Embryonic facial prominence (tissue), 1 donor: ENCODE measurements around the gene TNFSF8.

ENCODE experiments used
- DNase-seq: peaks from one replicate; pipeline ENCODE4 v3.0.0-alpha.2; 2016; ENCODE audit errors: extremely low spot score

The TNFSF8 gene

GRCh38 chr9:114930056-114930812 is at the start of gene TNFSF8:
TNFSF8 (minus strand) TSS chr9:114930591; CDS start chr9:114930303, 288 bp downstream.
- DNase-seq = no peak

DNA sequence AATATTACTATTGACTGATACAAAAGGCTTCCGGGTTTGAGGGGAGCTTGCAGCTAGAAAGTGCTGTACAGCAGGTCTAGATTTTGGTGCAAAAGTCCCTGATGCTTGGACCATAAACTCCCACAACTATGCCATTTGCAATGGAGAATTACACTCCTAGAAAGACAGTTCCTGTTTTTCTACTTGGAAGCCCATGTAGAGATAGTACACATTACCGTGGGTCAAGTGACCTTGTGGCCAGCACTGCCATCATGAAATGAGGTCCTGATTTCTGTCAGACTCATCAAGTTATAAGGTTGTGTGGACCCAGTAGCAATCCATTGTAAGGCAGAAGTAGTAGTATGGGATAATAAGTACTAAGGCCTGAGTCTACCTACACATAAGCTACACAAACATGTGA is 42.8 kb upstream of the TNFSF8 start:
- DNase-seq = no peak

- no peak for DNase-seq
Observed at GRCh38 chr9:114972510-114973136, 42.2 kb upstream of the TNFSF8 start.

DNA sequence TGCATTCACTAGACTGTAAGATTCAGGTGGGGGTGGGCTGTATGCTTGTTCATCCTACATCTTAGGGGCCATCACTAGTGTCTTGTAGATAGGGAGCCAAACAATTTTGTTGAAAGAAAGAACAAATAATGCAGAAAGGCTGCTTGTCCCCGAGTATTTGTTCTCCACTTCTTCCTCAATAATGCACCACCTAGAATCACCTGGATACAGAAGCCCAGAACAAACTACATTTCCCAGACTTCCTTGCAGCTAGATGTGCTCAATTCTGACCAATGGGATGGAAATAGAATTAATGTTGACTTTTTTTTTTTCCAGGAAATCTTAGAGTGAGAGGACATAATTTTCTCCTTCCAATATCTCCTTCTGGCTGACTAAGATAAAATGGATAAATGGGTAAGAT is 38.9 kb upstream of the TNFSF8 start:
- no peak for DNase-seq

- DNase-seq = no peak
Observed at GRCh38 chr9:114968671-114969070, 38.3 kb upstream of the TNFSF8 start.

GRCh38 chr9:114965564-114965963 is 35.2 kb upstream of the TNFSF8 start:
- DNase-seq = no peak

GRCh38 chr9:114962809-114963208 is 32.4 kb upstream of the TNFSF8 start:
- DNase-seq = no peak

- no peak for DNase-seq
Observed at GRCh38 chr9:114960276-114960675, 29.9 kb upstream of the TNFSF8 start.

DNA sequence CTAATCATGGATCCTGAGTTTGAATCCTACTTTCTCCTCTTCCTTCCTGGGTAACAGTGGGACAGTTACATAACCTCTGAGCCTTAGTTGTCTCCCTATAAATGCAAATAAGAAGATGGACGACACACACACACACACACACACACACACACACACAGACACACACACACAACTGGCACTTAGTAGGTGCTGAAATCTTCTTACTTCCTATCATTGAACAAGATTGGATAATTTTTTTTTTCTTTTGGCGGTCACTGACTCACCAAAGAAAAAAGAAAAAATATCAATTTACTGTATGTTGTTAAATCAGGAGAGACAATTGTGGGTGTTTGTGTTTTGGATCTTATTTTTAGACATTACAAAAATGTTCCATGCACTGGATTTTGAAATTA is 28.4 kb upstream of the TNFSF8 start:
- DNase-seq = no peak

DNA sequence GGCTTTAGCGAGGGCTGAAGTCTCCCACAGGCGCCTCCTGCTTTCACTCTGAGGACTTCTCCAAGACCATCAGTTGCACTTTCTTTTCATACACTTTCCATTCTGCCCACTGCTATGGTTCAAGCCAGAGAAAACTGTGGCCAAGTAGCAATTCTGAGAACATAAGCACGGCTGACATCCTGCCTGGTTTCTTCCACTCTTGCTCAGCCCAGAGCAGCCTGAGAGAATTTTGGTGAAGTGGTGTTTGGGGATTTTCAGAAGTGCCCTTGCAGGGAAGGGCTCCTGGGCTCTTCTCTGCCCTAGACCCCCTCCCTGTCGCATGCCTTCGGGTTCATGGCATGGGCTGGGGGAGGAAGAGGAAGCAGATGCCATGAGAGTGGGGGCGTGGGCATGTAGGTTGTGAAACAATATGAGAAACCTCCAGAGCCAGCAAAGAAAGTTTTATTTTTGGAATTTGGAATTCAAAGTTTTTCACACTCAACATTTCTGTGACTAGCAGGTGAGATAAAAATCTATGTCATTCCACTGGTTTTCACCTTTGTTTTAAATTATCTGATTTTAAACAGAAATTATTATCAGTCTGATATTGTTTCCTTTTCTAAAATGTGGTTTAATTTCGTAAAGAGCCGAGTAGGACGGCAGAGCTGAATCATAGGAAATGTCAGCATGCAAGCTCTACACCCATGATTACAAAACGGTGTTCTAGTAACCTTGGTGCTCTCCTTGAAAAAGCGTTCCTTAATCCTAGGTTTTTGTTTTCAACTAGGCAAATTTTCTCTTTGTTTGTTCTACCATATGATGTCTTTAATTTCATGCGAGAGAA is 27.8 kb upstream of the TNFSF8 start:
- no peak for DNase-seq

GRCh38 chr9:114957558-114957957 is 27.2 kb upstream of the TNFSF8 start:
- DNase-seq = no peak

- no peak for DNase-seq
Observed at GRCh38 chr9:114954956-114955582, 24.7 kb upstream of the TNFSF8 start.

DNA sequence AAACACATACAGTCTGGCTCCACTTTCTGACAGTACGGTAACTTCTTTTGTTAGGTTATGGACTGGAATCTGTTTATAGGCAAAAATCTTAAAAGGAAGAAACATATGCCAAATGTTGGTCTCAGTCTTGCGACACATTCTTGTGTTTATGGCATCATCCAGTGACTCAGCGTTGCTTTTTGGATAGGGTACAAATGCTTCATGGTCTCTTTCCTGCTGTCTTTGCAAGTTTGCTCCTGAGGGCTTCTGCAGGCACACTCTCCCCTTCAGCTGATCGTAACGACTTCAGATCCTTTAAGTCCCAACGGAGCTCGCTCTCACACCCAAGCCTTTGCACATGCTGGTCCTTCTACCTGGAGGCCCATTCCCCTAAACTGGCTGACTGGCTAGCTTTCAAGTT is 23.6 kb upstream of the TNFSF8 start:
- no peak for DNase-seq

DNA sequence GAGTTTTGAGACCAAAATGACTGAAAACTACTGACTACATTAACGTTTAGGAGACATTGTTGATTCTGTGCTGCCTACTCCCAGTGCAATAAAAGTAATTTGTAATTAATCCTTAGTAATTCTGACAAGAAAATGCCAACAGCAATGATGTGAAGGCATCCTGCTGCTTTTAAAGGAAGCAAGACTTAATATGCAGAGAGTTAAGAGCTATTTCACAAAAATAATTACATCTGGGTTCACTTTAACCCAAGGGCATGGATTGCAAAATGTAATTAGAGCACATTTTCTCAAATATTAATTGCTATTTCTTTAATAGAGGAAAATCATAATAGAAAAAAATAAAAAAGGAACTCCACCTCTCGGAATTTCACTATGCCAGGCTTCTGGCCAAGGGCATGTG is 22.7 kb upstream of the TNFSF8 start:
- no peak for DNase-seq

GRCh38 chr9:114950761-114951160 is 20.4 kb upstream of the TNFSF8 start:
- no peak for DNase-seq

DNA sequence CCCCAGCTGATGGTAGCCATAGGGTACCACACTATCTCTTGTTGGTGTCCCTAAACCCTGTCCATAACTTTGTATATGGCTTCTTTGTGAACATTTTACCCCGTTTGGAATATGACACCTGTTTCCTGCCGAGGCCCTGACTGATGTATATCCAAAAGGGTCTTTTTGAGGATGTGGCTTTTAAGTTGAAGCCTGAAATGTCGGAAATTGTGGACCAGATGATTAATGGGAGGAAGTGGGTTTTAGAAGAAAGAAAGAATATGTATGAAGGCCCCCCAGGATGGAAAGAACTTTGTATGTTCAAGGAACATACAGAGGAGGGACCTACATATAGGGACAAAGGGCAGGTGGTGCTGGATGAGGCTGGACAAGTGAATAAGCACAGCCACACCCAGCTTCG is 16.7 kb upstream of the TNFSF8 start:
- DNase-seq = no peak

- DNase-seq = no peak
Observed at GRCh38 chr9:114945616-114946412, 15.4 kb upstream of the TNFSF8 start.

- DNase-seq = no peak
Observed at GRCh38 chr9:114941376-114941775, 11.0 kb upstream of the TNFSF8 start.

DNA sequence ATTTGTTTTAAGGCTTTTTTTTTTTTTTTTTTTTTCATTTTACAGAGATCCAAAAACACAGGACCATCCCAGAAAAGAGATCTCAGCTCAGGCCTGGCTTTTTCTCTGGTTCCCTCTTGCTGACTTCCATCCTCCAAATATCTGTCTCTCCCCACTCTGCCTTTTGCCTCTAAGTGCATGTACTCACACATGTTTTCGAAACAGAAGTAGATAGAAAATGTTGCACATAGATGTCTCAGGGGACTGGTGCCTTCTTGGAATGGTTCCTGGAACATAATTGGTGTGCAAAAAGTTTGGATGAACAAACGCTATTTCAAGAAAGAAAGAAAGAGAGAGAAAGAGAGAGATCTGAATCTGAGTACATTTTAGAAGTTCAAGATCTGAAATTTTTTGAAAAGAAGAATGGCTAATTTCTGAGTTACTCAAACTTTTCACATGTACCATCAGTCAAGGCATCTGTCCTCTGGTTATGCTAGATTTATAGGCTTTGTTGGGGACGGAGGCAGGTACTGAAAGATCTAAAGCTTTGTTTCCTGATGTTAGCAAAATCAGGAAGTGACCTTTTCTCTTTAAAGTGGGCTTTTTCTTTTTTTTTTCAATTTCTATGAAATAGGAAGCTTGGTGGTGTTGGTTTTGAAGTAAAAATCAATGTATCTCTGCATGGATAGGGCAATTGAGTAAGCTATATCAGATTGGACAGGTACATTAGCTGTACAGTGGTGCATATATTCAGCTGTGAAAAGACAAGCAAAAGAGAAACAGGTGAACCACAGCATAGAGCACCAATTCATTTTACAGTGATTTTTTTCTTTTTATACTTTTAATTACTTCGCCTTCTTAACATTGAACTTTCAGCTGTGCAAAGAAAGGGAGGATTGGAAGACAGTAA is 8.5 kb upstream of the TNFSF8 start:
- DNase-seq = no peak

DNA sequence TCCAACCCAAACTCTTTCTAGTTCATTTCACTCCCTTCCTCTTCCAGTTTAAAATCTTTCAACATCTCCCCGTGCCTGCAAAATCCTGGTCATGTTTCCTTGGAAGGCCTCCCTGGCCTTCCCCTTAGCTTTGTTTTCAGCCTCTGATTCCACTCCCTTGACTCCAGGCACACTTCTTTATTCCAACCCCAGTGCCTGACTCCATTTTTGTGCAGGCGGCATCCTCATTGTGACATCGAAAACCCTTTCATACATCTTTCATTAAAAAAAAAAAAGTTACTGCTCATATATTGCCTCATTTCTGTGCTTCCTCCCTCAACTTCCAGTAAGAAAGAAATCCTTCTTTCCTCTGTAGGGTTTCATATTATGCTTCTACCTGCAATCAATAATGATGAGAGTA is 7.1 kb upstream of the TNFSF8 start:
- no peak for DNase-seq
